B cell (primary cell): ENCODE data around the gene COG6. TPM values are rescaled to one million over a fixed set of nuclear protein-coding genes. Genes with fewer than 3 reads are reported as not detected.

Source experiments
- ATAC-seq: fragments of 200-7000 bp; cut with Tn5 transposase; one replicate; pipeline ENCODE4 v1.10.0; 2021; ENCODE audit warnings: low read depth, mild to moderate bottlenecking, moderate number of reproducible peaks, moderate library complexity
- CTCF ChIA-PET: fragments of 350-600 bp; sonication (Branson Sonifier 250); formaldehyde crosslinking; loops from one replicate; lab custom pipeline; 2021; ENCODE audit warnings: antibody characterized with exemption, inconsistent platforms; lab: Charles Lee
- POLR2A ChIA-PET: fragments of 350-600 bp; sonication (Branson Sonifier 250); formaldehyde crosslinking; loops from one replicate; lab custom pipeline; 2021; ENCODE audit warnings: antibody characterized with exemption; lab: Charles Lee
- DNase-seq: peaks from one replicate; pipeline ENCODE4 v3.0.0; 2013
- H2AFZ ChIP-seq: 2 replicates; pipeline ENCODE4 v1.6.1; 2012; ENCODE audit warnings: mild to moderate bottlenecking, low read depth, low read length; ENCODE audit not compliant: insufficient read depth, poor library complexity, severe bottlenecking
- H3K27ac ChIP-seq, 2 donors: 1 replicate in 1 of 2; 2 replicates in 1 of 2; pipeline ENCODE4 v1.5.1; 2012 to 2013; ENCODE audit warnings: low read length in 2 of 2, mild to moderate bottlenecking in 2 of 2, moderate library complexity in 1 of 2
- H3K27me3 ChIP-seq, 4 experiments: fragments of 200-600 bp in 1 of 4; sonication (generic) in 1 of 4; replicated peaks in 1 of 4; 1 replicate in 2 of 4; 2 replicates in 2 of 4; pipeline versions ENCODE4 v1.6.1 to v1.7.0; 2013 to 2016; ENCODE audit warnings: low read length in 3 of 4, mild to moderate bottlenecking in 2 of 4, mixed read lengths in 1 of 4, moderate library complexity in 1 of 4; ENCODE audit not compliant: insufficient read depth in 4 of 4, control insufficient read depth in 3 of 4; ENCODE audit errors: control extremely low read depth in 1 of 4
- H3K36me3 ChIP-seq, 2 experiments: replicated peaks in 1 of 2; 1 replicate in 1 of 2; 2 replicates in 1 of 2; pipeline versions ENCODE4 v1.6.1 to v1.7.1; 2013; ENCODE audit warnings: low read length in 1 of 2; ENCODE audit not compliant: insufficient read depth in 2 of 2, control insufficient read depth in 1 of 2; ENCODE audit errors: control extremely low read depth in 1 of 2, extremely low read depth in 1 of 2
- H3K4me1 ChIP-seq, 2 donors: fragments of 200-600 bp in 1 of 2; sonication (generic) in 1 of 2; 1 replicate in 1 of 2; 2 replicates in 1 of 2; pipeline versions ENCODE4 v1.5.1 to v1.6.1; 2013 to 2017; ENCODE audit warnings: low read length in 2 of 2; ENCODE audit not compliant: control insufficient read depth in 2 of 2, insufficient read depth in 2 of 2
- H3K4me2 ChIP-seq: replicated peaks from 2 replicates; pipeline ENCODE3; 2012; ENCODE audit warnings: mild to moderate bottlenecking, low read depth, low read length; ENCODE audit not compliant: poor library complexity, severe bottlenecking
- H3K4me3 ChIP-seq, 5 experiments: fragments of 200-600 bp in 1 of 5; sonication (generic) in 1 of 5; 1 replicate in 3 of 5; 2 replicates in 2 of 5; pipeline versions ENCODE4 v1.5.1 to v1.7.0; 2011 to 2016; ENCODE audit warnings: low read length in 4 of 5, mild to moderate bottlenecking in 4 of 5, low read depth in 2 of 5, control low read depth in 1 of 5, moderate library complexity in 1 of 5; ENCODE audit not compliant: insufficient read depth in 1 of 5; ENCODE audit errors: control extremely low read depth in 1 of 5, extremely low read depth in 1 of 5
- H3K79me2 ChIP-seq: fragments of 200-600 bp; sonication (generic); one replicate; pipeline ENCODE4 v1.6.0; 2016; ENCODE audit warnings: low read length; ENCODE audit not compliant: control insufficient read depth, insufficient read depth
- H3K9ac ChIP-seq: fragments of 200-600 bp; sonication (generic); 2 replicates; pipeline ENCODE4 v1.6.1; 2017; ENCODE audit warnings: mild to moderate bottlenecking, low read length, moderate library complexity
- H3K9me3 ChIP-seq, 3 donors: one replicate each; pipeline versions ENCODE4 v1.6.1 to v1.7.1; 2013; ENCODE audit warnings: low read length in 2 of 3; ENCODE audit not compliant: control insufficient read depth in 2 of 3, insufficient read depth in 1 of 3; ENCODE audit errors: control extremely low read depth in 1 of 3
- H4K20me1 ChIP-seq: 2 replicates; pipeline ENCODE4 v1.6.0; 2012; ENCODE audit warnings: mild to moderate bottlenecking, low read length; ENCODE audit not compliant: insufficient read depth, control insufficient read depth, poor library complexity, severe bottlenecking
- H3K27ac Mint-ChIP-seq: one replicate; pipeline ENCODE4 v1.8.0; 2021; ENCODE audit warnings: mixed read lengths
- H3K27me3 Mint-ChIP-seq: one replicate; pipeline ENCODE4 v1.8.0; 2021; ENCODE audit warnings: mixed read lengths
- H3K4me1 Mint-ChIP-seq: one replicate; pipeline ENCODE4 v1.8.0; 2021; ENCODE audit warnings: mixed read lengths
- H3K4me3 Mint-ChIP-seq: one replicate; pipeline ENCODE4 v1.8.0; 2021; ENCODE audit warnings: mixed read lengths
- H3K9me3 Mint-ChIP-seq: one replicate; pipeline ENCODE4 v1.8.0; 2022; ENCODE audit warnings: mixed read lengths; ENCODE audit not compliant: insufficient read depth
- CTCF ChIP-seq: fragments of 200-600 bp; IDR thresholded peaks from one replicate; pipeline ENCODE4 v1.8.0; 2022; ENCODE audit warnings: antibody characterized with exemption, mild to moderate bottlenecking
- EZH2 ChIP-seq: IDR thresholded peaks from 2 replicates; pipeline ENCODE4 v1.6.1; 2012; ENCODE audit warnings: borderline replicate concordance, low read depth, mild to moderate bottlenecking, moderate library complexity, low read length; ENCODE audit not compliant: insufficient read depth, poor library complexity, severe bottlenecking
- intact Hi-C: fragments of 100-400 bp; cut with micrococcal nuclease; formaldehyde crosslinking; loops from one replicate; pipeline ENCODE4 v1.10.0; 2022
- polyA plus RNA-seq: library from polyadenylated mRNA; depleted of rRNA; stranded (reverse); fragments of >200 nt; gene quantifications from 2 replicates; pipeline ENCODE4 v1.2.3, GENCODE V29; 2012
- total RNA-seq, 2 donors: library from RNA; stranded (reverse); fragments of 120-200 nt in 1 of 2; gene quantifications; 1 replicate in 1 of 2; 2 replicates in 1 of 2; pipeline versions ENCODE4 v1.2.3 to v1.2.4, GENCODE V29; 2013 to 2022

Gene COG6
- total and polyA plus RNA-seq, 2 donors (not counting 1 experiment from before 2014, with no cell fraction given), result 7.7 to 49.9 TPM

GRCh38 chr13:39749528-39749927, 94.1 kb downstream of the COG6 start:
- Histone ChIP-seq H3K36me3 (peaks cover 0 to 8% of the 10 kb centered on the region in 2 experiments), H2AFZ (no peak overlapping the region), H3K27ac (no peak overlapping the region), H3K4me3 (no peak overlapping the region), H4K20me1 (no peaks in the 10 kb centered on the region), H3K4me2 (no peak overlapping the region), H3K4me1 (peaks cover 0 to 3% of the 10 kb centered on the region in 2 donors), H3K9ac (no peak overlapping the region), H3K27me3 (no peaks in the 10 kb centered on the region), H3K9me3 (no peaks in the 10 kb centered on the region), H3K79me2 (no peaks in the 10 kb centered on the region)
- no peaks in the 10 kb centered on the region for H3K9me3 Mint-ChIP-seq
- ATAC-seq (no peak), DNase-seq (no peak)
- CTCF ChIA-PET, result no interaction called here
- TF ChIP-seq CTCF, result no peak
- TF ChIP-seq EZH2, result no peak
- no peaks in the 10 kb centered on the region for H3K4me1 Mint-ChIP-seq
- POLR2A ChIA-PET, result no interaction called here
- intact Hi-C loops, result no loop called here
- H3K27ac Mint-ChIP-seq, result no peak overlapping the region
- H3K27me3 Mint-ChIP-seq, result no peaks in the 10 kb centered on the region
- H3K4me3 Mint-ChIP-seq, result no peak overlapping the region

GRCh38 chr13:39751805-39752204, 96.3 kb downstream of the COG6 start:
- no peaks in the 10 kb centered on the region for H4K20me1 ChIP-seq
- DNase-seq (no peak), ATAC-seq (no peak)
- H3K4me2 ChIP-seq, result no peak overlapping the region
- ChIA-PET POLR2A (no interaction called here), CTCF (interaction anchor here (0.6 kb wide), 1 partner anchor 1316 kb away, joined by 3 read pairs; no protein-coding TSS in a partner anchor)
- intact Hi-C loops, result no loop called here
- H3K4me3 ChIP-seq, result no peak overlapping the region
- no peaks in the 10 kb centered on the region for H3K9me3 ChIP-seq
- no peaks in the 10 kb centered on the region for H3K27me3 ChIP-seq
- H3K9ac ChIP-seq, result no peak overlapping the region
- H3K27ac ChIP-seq, result no peak overlapping the region
- Mint-ChIP-seq H3K9me3 (no peaks in the 10 kb centered on the region), H3K4me1 (no peaks in the 10 kb centered on the region), H3K4me3 (no peak overlapping the region), H3K27ac (no peak overlapping the region), H3K27me3 (no peaks in the 10 kb centered on the region)
- H2AFZ ChIP-seq, result no peak overlapping the region
- H3K79me2 ChIP-seq, result no peaks in the 10 kb centered on the region
- peaks cover 0 to 8% of the 10 kb centered on the region in 2 experiments for H3K36me3 ChIP-seq
- TF ChIP-seq EZH2 (no peak), CTCF (no peak)
- H3K4me1 ChIP-seq, result no peaks in the 10 kb centered on the region
